Occipital lobe (tissue), 2 donors: ENCODE results near the gene WDR82. TPM values are rescaled to one million over a fixed set of nuclear protein-coding genes. Genes with fewer than 3 reads are reported as not detected.

Experiments used
- DNase-seq: peaks from one replicate; lab custom pipeline; 2025; lab: John Stamatoyannopoulos, UW
- total RNA-seq: library from RNA; depleted of rRNA; stranded (reverse); fragments of >200 nt; gene quantifications from one replicate; pipeline ENCODE4 v1.2.3, GENCODE V29; 2014

The WDR82 gene
- total RNA-seq, 1 donor from 2014 or later, result 158 TPM

GRCh38 chr3:52227117-52227516, 51.3 kb downstream of the WDR82 start:
- no peak for DNase-seq

- DNase-seq, result no peak
Observed at GRCh38 chr3:52226229-52226817, 52.1 kb downstream of the WDR82 start.

- no peak for DNase-seq
Observed at GRCh38 chr3:52225452-52226228, 52.8 kb downstream of the WDR82 start, which contains the start of gene TLR9. TLR9 (minus strand) TSS chr3:52225645; CDS start chr3:52225529, 116 bp downstream.

GRCh38 chr3:52223449-52224408, 54.7 kb downstream of the WDR82 start:
- no peak for DNase-seq

GRCh38 chr3:52222319-52223221, 55.9 kb downstream of the WDR82 start:
- no peak for DNase-seq

GRCh38 chr3:52221563-52222318, 56.7 kb downstream of the WDR82 start:
- no peak for DNase-seq

GRCh38 chr3:52221141-52221562, 57.3 kb downstream of the WDR82 start:
- no peak for DNase-seq

GRCh38 chr3:52220380-52221026, 57.9 kb downstream of the WDR82 start:
- peak; percentile 67 for DNase-seq

GRCh38 chr3:52218937-52219650, 59.4 kb downstream of the WDR82 start:
- no peak for DNase-seq

GRCh38 chr3:52218454-52218853, 60.0 kb downstream of the WDR82 start:
- no peak for DNase-seq

- no peak for DNase-seq
Observed at GRCh38 chr3:52218026-52218425, 60.4 kb downstream of the WDR82 start.

- DNase-seq, result no peak
Observed at GRCh38 chr3:52217409-52217805, 61.0 kb downstream of the WDR82 start.

- no peak for DNase-seq
Observed at GRCh38 chr3:52216585-52217408, 61.7 kb downstream of the WDR82 start.

- no peak for DNase-seq
Observed at GRCh38 chr3:52215351-52215750, 63.1 kb downstream of the WDR82 start.

- DNase-seq, result no peak
Observed at GRCh38 chr3:52213901-52214300, 64.5 kb downstream of the WDR82 start.

- no peak for DNase-seq
Observed at GRCh38 chr3:52213005-52213404, 65.4 kb downstream of the WDR82 start.

- no peak for DNase-seq
Observed at GRCh38 chr3:52211268-52211891, 67.1 kb downstream of the WDR82 start.
